ENCODE measurements around the gene RHOB.

RHOB gene

GRCh38 chr2:20427931-20428526 is 18.8 kb upstream of the RHOB start:
- no peak overlapping the region for H3K4me3 ChIP-seq (ENCODE audit: low read depth, low read length)
- H3K27me3 ChIP-seq (replicated peaks): no peaks in the 10 kb centered on the region
- DNase-seq: no peak
- no peak overlapping the region for H3K27ac ChIP-seq
- no peak for TF ChIP-seq CTCF (IDR thresholded peaks at IDR 0.05; ENCODE audit: low read depth, low read length, missing control alignments)
- in situ Hi-C loops (cut with HindIII; ENCODE audit: low pct_ligation_motif_present, low sequenced_read_pairs): no loop called here
- H3K36me3 ChIP-seq (replicated peaks): no peaks in the 10 kb centered on the region

GRCh38 chr2:20428717-20429490 is 18.0 kb upstream of the RHOB start:
- DNase-seq: no peak
- TF ChIP-seq CTCF (IDR thresholded peaks at IDR 0.05; ENCODE audit: low read depth, low read length, missing control alignments): no peak
- no peaks in the 10 kb centered on the region for H3K27me3 ChIP-seq (replicated peaks)
- in situ Hi-C loops (cut with HindIII; ENCODE audit: low pct_ligation_motif_present, low sequenced_read_pairs): no loop called here
- no peak overlapping the region for H3K4me3 ChIP-seq (ENCODE audit: low read depth, low read length)
- no peaks in the 10 kb centered on the region for H3K36me3 ChIP-seq (replicated peaks)
- H3K27ac ChIP-seq: no peak overlapping the region

GRCh38 chr2:20429528-20429927 is 17.3 kb upstream of the RHOB start:
- Histone ChIP-seq H3K36me3 (replicated peaks) (no peaks in the 10 kb centered on the region), H3K4me3 (ENCODE audit: low read depth, low read length) (no peak overlapping the region), H3K27me3 (replicated peaks) (no peaks in the 10 kb centered on the region), H3K27ac (no peak overlapping the region)
- TF ChIP-seq CTCF (IDR thresholded peaks at IDR 0.05; ENCODE audit: low read depth, low read length, missing control alignments): no peak
- no peak for DNase-seq
- in situ Hi-C loops (cut with HindIII; ENCODE audit: low pct_ligation_motif_present, low sequenced_read_pairs): no loop called here

- Histone ChIP-seq H3K36me3 (replicated peaks) (no peaks in the 10 kb centered on the region), H3K27me3 (replicated peaks) (no peaks in the 10 kb centered on the region), H3K4me3 (ENCODE audit: low read depth, low read length) (no peak overlapping the region), H3K27ac (no peak overlapping the region)
- TF ChIP-seq CTCF (IDR thresholded peaks at IDR 0.05; ENCODE audit: low read depth, low read length, missing control alignments): no peak
- no peak for DNase-seq
- in situ Hi-C loops (cut with HindIII; ENCODE audit: low pct_ligation_motif_present, low sequenced_read_pairs): no loop called here
These were observed 16.8 kb upstream of the RHOB start for GRCh38 chr2:20430035-20430434.

GRCh38 chr2:20430461-20431300 is 16.2 kb upstream of the RHOB start:
- in situ Hi-C loops (cut with HindIII; ENCODE audit: low pct_ligation_motif_present, low sequenced_read_pairs): no loop called here

More at GRCh38 chr2:20430461-20431300, 16.2 kb upstream of the RHOB start:
- Histone ChIP-seq H3K36me3 (replicated peaks) (no peaks in the 10 kb centered on the region), H3K27me3 (replicated peaks) (no peaks in the 10 kb centered on the region), H3K4me3 (ENCODE audit: low read depth, low read length) (no peak overlapping the region), H3K27ac (no peak overlapping the region)
- TF ChIP-seq CTCF (IDR thresholded peaks at IDR 0.05; ENCODE audit: low read depth, low read length, missing control alignments): no peak
- DNase-seq: no peak

All from brain microvascular endothelial cell (primary cell).